HepG2 (cell line): ENCODE results near the gene NKIRAS1.

Experiments used
- CBFB ChIP-seq: sonication (generic); formaldehyde crosslinking; IDR thresholded peaks from 2 replicates; pipeline ENCODE4 v1.4.0; 2020; ENCODE audit warnings: missing genetic modification reagents
- CTCF ChIP-seq: sonication (generic); formaldehyde crosslinking; IDR thresholded peaks from 2 replicates; pipeline ENCODE4 v1.5.0; 2020; ENCODE audit warnings: mild to moderate bottlenecking, missing genetic modification reagents, moderate library complexity
- GABPA ChIP-seq, 2 experiments: IDR thresholded peaks; 2 replicates each; pipeline ENCODE4 v1.6.1; 2011 to 2016; ENCODE audit warnings: low read depth in 2 of 2, low read length in 1 of 2, missing biosample characterization in 1 of 2, missing genetic modification characterization in 1 of 2
- GABPB1 ChIP-seq: IDR thresholded peaks from 2 replicates; pipeline ENCODE4 v1.6.1; 2016; ENCODE audit warnings: mild to moderate bottlenecking, missing genetic modification reagents, moderate library complexity, missing compliant biosample characterization
- HNRNPUL1 ChIP-seq: fragments of 200-400 bp; formaldehyde crosslinking; IDR thresholded peaks from 2 replicates; pipeline ENCODE4 v1.6.1; 2017; ENCODE audit warnings: low read depth, mild to moderate bottlenecking, low read length, moderate library complexity
- MED13 ChIP-seq: sonication (generic); formaldehyde crosslinking; IDR thresholded peaks from 2 replicates; pipeline ENCODE4 v1.5.0; 2020; ENCODE audit warnings: missing genetic modification reagents
- NFE2L1 ChIP-seq: sonication (generic); formaldehyde crosslinking; IDR thresholded peaks from 2 replicates; pipeline ENCODE4 v1.4.0; 2020; ENCODE audit warnings: missing genetic modification reagents, mild to moderate bottlenecking, borderline replicate concordance
- NR2C2 ChIP-seq: sonication (generic); formaldehyde crosslinking; IDR thresholded peaks from 2 replicates; pipeline ENCODE4 v1.4.0; 2020; ENCODE audit warnings: missing genetic modification reagents, mild to moderate bottlenecking, moderate library complexity, borderline replicate concordance
- POLR2G ChIP-seq: fragments of 200-400 bp; formaldehyde crosslinking; IDR thresholded peaks from 2 replicates; pipeline ENCODE4 v1.6.1; 2018; ENCODE audit warnings: mild to moderate bottlenecking, low read depth, low read length, moderate library complexity
- RNF219 ChIP-seq: sonication (generic); formaldehyde crosslinking; IDR thresholded peaks from 2 replicates; pipeline ENCODE4 v1.5.0; 2020; ENCODE audit warnings: mild to moderate bottlenecking, missing genetic modification reagents
- SP2 ChIP-seq: sonication (generic); formaldehyde crosslinking; IDR thresholded peaks from 2 replicates; pipeline ENCODE4 v1.5.1; 2020; ENCODE audit warnings: mild to moderate bottlenecking, missing genetic modification reagents
- ZNF432 ChIP-seq: sonication (generic); formaldehyde crosslinking; IDR thresholded peaks from 2 replicates; pipeline ENCODE4 v1.5.0; 2020; ENCODE audit warnings: missing genetic modification reagents, mild to moderate bottlenecking, borderline replicate concordance
- TF ChIP-seq, protein P1 (sequence below): sonication (generic); formaldehyde crosslinking; conservative IDR thresholded peaks from 2 replicates; pipeline ENCODE4 v1.5.0; 2020; ENCODE audit warnings: missing genetic modification reagents
- TF ChIP-seq, protein P2 (sequence below), 2 experiments: IDR thresholded peaks; 2 replicates each; pipeline ENCODE4 v1.6.1; 2011 to 2012; ENCODE audit warnings: low read length in 2 of 2, borderline replicate concordance in 1 of 2, low read depth in 1 of 2, mild to moderate bottlenecking in 1 of 2, moderate library complexity in 1 of 2

GRCh38 chr3:23961066-23961465, 44.3 kb upstream of the NKIRAS1 start:
- TF ChIP-seq NR2C2 (CRISPR knock-in tag) (no peak), CTCF (CRISPR knock-in tag) (no peak), CBFB (CRISPR knock-in tag) (no peak), RNF219 (CRISPR knock-in tag) (no peak), SP2 (CRISPR knock-in tag) (no peak), GABPA (IDR thresholded peaks at IDR 0.05; ENCODE audit: low read depth, low read length) (no peak), GABPA (CRISPR knock-in tag; IDR thresholded peaks at IDR 0.05; ENCODE audit: low read depth) (no peak), ZNF432 (CRISPR knock-in tag) (no peak), POLR2G (no peak), NFE2L1 (no peak), HNRNPUL1 (no peak), MED13 (CRISPR knock-in tag) (no peak), GABPB1 (CRISPR knock-in tag) (no peak)
- TF ChIP-seq, protein P1, sequence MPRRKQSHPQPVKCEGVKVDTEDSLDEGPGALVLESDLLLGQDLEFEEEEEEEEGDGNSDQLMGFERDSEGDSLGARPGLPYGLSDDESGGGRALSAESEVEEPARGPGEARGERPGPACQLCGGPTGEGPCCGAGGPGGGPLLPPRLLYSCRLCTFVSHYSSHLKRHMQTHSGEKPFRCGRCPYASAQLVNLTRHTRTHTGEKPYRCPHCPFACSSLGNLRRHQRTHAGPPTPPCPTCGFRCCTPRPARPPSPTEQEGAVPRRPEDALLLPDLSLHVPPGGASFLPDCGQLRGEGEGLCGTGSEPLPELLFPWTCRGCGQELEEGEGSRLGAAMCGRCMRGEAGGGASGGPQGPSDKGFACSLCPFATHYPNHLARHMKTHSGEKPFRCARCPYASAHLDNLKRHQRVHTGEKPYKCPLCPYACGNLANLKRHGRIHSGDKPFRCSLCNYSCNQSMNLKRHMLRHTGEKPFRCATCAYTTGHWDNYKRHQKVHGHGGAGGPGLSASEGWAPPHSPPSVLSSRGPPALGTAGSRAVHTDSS (CRISPR knock-in tag): no peak
- TF ChIP-seq, protein P2, sequence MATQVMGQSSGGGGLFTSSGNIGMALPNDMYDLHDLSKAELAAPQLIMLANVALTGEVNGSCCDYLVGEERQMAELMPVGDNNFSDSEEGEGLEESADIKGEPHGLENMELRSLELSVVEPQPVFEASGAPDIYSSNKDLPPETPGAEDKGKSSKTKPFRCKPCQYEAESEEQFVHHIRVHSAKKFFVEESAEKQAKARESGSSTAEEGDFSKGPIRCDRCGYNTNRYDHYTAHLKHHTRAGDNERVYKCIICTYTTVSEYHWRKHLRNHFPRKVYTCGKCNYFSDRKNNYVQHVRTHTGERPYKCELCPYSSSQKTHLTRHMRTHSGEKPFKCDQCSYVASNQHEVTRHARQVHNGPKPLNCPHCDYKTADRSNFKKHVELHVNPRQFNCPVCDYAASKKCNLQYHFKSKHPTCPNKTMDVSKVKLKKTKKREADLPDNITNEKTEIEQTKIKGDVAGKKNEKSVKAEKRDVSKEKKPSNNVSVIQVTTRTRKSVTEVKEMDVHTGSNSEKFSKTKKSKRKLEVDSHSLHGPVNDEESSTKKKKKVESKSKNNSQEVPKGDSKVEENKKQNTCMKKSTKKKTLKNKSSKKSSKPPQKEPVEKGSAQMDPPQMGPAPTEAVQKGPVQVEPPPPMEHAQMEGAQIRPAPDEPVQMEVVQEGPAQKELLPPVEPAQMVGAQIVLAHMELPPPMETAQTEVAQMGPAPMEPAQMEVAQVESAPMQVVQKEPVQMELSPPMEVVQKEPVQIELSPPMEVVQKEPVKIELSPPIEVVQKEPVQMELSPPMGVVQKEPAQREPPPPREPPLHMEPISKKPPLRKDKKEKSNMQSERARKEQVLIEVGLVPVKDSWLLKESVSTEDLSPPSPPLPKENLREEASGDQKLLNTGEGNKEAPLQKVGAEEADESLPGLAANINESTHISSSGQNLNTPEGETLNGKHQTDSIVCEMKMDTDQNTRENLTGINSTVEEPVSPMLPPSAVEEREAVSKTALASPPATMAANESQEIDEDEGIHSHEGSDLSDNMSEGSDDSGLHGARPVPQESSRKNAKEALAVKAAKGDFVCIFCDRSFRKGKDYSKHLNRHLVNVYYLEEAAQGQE (IDR thresholded peaks at IDR 0.05; ENCODE audit: borderline replicate concordance in 1 of 2, low read depth in 1 of 2, low read length in 2 of 2): no peak
